ENCODE data around the gene GOLGA6L10.
"Not testable (repeated sequence)": the region's sequence is repeated elsewhere in the genome, so short reads cannot be mapped to it uniquely, and the experiment has no call there.

GOLGA6L10 gene

GRCh38 chr15:82317516-82317915 lies 31.8 kb downstream of the GOLGA6L10 start:
- not testable (repeated sequence) for DNase-seq (ENCODE audit: low read depth)

DNA sequence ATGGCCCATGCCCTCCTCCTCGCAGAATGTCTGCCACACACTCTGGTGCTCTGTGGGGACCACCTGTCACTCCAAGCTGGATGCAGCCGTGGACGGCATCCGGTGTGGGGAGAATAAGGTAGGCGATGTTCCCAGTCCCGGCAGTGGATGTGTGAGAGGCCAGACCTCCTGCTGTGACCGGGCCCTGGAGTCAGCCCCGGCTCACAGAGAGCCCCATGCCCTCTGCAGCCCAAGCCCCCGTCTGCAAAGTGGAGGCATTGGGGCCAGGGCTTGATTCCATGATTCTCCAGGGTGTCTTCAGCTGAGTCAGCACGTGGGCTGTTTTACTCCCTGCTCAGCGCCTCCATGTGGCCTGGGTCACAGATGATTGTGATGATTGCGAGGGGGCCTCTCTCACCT lies 32.2 kb downstream of the GOLGA6L10 start:
- no peak for DNase-seq (ENCODE audit: low read depth)

- DNase-seq (ENCODE audit: low read depth), result not testable (repeated sequence)
Observed at GRCh38 chr15:82316247-82317090, 32.8 kb downstream of the GOLGA6L10 start.

- no peak for DNase-seq (ENCODE audit: low read depth)
Observed at GRCh38 chr15:82315519-82316246, 33.6 kb downstream of the GOLGA6L10 start.

GRCh38 chr15:82314769-82315518 lies 34.3 kb downstream of the GOLGA6L10 start:
- no peak for DNase-seq (ENCODE audit: low read depth)

GRCh38 chr15:82313951-82314768 lies 35.1 kb downstream of the GOLGA6L10 start:
- not testable (repeated sequence) for DNase-seq (ENCODE audit: low read depth)

DNA sequence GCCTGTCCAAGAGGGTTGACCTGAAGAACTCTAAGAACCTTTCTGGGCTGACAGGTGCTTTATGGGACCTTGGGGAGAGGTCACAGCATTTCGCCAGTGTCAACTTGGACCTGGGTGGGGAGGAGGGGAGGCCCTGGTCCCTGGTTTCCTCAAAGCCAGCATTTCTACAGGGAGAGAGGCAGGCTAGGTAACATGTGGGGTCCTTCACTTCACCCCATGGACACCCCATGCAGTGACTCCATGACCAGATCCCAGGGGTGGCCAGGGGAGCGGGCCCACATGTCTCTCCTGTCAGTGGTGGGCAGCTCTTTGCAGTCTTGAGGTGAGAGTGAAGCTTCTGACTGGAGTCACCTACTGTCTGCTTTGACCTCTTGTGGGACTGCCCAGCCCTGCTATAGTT lies 35.8 kb downstream of the GOLGA6L10 start:
- no peak for DNase-seq (ENCODE audit: low read depth)

- DNase-seq (ENCODE audit: low read depth), result peak; percentile 20
Observed at GRCh38 chr15:82312586-82313349, 36.5 kb downstream of the GOLGA6L10 start.

DNA sequence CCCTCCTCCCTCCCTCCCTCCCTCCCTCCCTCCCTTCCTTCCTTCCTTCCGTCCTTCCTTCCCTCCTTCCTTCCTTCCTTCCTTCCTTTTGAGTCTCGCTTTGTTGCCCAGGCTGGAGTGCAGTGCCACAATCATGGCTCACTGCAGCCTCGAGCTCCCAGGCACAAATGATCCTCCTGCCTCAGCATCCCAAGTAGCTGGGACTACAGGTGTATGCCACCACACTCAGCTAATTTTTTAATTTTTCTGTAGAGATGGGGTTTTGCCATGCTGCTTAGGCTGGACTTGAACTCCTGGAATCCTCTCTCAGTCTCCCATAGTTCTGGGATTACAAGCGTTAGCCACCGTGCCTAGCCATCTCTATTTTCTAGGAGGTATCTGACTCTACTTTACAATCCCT lies 38.0 kb downstream of the GOLGA6L10 start:
- not testable (repeated sequence) for DNase-seq (ENCODE audit: low read depth)

GRCh38 chr15:82309802-82310201 lies 39.5 kb downstream of the GOLGA6L10 start:
- no peak for DNase-seq (ENCODE audit: low read depth)

DNA sequence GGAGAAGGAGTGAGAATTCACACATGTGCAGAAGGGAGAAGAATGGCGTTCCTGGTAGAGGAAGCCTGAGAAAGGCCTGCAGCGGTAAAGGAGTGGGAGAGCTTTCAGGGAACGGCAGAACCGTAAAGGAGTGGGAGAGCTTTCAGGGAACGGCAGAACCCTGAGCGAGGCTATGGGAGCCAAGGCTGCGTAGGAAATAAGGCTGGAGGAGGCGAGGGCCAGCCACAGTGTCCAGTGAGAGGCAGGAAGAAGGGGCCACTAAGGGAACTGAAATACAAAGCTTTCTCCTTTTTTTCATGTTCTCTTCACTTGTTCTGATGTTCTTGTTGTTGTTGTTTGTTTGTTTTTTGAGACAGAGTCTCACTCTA lies 41.6 kb downstream of the GOLGA6L10 start:
- no peak for DNase-seq (ENCODE audit: low read depth)

DNA sequence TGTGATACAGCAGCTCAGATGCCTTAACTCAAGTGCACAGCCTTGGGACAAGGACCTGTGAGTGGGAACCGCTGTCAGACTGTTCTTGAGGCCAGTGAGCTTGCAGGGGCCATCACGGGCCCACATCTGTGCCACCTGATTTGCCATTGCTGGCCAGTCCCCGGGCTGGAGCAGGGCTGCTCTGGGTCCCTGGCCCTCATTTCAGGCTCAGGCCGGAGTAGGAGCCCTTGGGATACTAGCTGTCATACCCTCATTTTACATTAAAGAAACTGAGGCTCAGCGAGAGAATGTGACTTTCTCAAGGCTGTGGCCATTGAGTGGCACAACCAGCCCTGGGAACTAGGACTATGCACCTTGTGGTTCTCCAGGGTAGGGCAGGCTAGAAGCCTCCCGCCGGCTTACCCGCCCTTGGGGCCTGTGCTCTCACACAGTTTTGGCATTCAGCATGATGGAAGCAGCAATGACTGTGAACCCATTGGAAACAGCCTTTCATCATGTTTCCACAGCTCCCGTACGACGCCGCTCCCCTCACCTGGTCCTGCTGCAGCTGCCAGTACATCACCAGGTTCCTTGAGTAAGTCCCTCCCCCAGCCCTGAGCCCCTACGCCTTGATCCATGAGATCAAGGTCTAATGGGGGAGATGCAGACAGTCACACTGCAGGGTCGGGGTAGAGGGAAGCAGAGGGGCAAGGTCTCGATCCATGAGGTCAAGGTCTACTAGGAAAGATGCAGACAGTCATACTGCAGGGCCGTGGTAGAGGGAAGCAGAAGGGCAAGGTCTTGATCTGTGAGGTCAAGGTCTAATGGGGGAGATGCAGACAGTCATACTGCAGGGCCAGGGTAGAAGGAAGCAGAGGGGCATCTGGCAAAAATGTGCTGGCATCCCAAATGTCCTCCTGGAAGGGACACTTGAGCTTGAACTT lies 42.2 kb downstream of the GOLGA6L10 start:
- DNase-seq (ENCODE audit: low read depth), result no peak

DNA sequence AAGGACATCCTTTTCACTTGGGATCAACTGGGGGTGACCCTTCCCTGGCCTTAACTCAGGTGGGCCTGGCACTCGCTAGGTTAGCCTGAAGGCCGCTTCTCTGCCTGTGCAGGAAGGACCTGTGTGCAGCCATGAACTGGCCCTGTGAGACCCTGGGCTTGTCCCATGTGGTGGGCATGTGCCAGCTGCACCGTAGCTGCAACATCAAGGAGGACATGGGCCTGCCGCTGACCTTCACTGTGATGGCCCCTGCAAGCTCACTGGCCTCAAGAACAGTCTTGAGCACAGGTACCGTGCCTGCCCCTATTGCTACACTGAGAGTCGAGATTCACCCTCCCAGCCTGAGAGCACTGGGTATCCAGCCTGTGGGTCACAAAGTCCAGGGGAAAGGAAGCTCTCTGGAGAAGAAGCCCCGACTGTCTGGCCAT lies 43.6 kb downstream of the GOLGA6L10 start:
- DNase-seq (ENCODE audit: low read depth), result no peak

- DNase-seq (ENCODE audit: low read depth), result no peak
Observed at GRCh38 chr15:82304778-82305090, 44.5 kb downstream of the GOLGA6L10 start.

- DNase-seq (ENCODE audit: low read depth), result no peak
Observed at GRCh38 chr15:82303956-82304777, 45.1 kb downstream of the GOLGA6L10 start.

DNA sequence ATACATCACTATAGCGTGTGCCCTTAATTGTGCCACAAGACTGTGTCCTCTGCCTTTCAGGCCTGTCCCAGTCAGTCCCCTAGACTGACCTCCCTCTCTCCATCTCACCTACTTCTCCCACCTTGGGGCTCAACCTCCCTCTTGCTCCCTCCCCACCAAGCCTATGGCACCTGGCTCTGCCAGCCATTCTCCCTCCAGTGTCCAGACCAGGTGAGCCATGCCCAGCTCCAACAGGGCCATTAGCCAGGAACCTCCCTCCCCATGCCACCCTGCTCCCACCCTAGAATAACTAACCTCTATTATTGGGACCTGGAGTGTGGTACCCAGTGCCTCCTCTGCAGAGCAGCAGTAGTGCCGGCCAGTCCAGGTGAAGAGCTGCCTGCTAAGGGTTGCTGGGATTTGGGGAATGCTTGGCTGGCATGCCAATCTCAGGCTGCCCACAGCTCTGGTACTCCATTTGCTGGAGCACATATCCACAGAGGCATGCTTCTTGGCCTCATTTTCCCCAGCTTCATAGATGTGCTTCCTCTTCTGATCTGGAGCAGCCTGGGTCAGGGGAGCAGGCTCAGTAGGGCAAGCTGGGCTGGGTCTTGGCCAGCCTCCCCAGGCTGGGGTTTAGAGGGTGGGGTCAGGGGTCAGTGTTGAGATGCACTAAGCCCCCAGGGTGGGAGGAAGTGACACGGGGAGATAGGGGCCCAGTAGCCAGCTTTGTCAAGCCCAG lies 47.8 kb downstream of the GOLGA6L10 start:
- no peak for DNase-seq (ENCODE audit: low read depth)

- DNase-seq (ENCODE audit: low read depth), result no peak
Observed at GRCh38 chr15:82300883-82301282, 48.4 kb downstream of the GOLGA6L10 start.

GRCh38 chr15:82300326-82300725 lies 48.9 kb downstream of the GOLGA6L10 start:
- not testable (repeated sequence) for DNase-seq (ENCODE audit: low read depth)

Data from GM04503 (cell line).